ENCODE measurements around the gene NDUFA7.
"Not testable (repeated sequence)": the region's sequence is repeated elsewhere in the genome, so short reads cannot be mapped to it uniquely, and the experiment has no call there.

Gene NDUFA7

GRCh38 chr19:8355631-8356402 is 34.6 kb upstream of the NDUFA7 start:
- Histone ChIP-seq H3F3A (ENCODE audit: low read depth) (no peaks in the 10 kb centered on the region), H3K9me3 (ENCODE audit: insufficient read depth, low read depth, low read length) (no peaks in the 10 kb centered on the region), H4K20me1 (ENCODE audit: insufficient read depth, low read length, poor library complexity, severe bottlenecking) (no peaks in the 10 kb centered on the region), H3K4me2 (ENCODE audit: low read depth, low read length, poor library complexity, severe bottlenecking) (no peak overlapping the region), H3K79me2 (ENCODE audit: insufficient read depth, low read length) (no peaks in the 10 kb centered on the region), H3K4me1 (ENCODE audit: insufficient read depth, low read length, poor library complexity, severe bottlenecking) (peaks cover 9% of the 10 kb centered on the region), H3K4me3 (ENCODE audit: low read length, poor library complexity, severe bottlenecking) (no peak overlapping the region), H2AFZ (ENCODE audit: low read length) (no peak overlapping the region), H3K9me2 (replicated peaks; ENCODE audit: low read depth, low read length) (no peaks in the 10 kb centered on the region), H3K27me3 (ENCODE audit: insufficient read depth, low read length, poor library complexity, severe bottlenecking) (no peaks in the 10 kb centered on the region), H3K36me3 (ENCODE audit: insufficient read depth, low read length) (no peaks in the 10 kb centered on the region), H3K9ac (ENCODE audit: low read depth, low read length, poor library complexity, severe bottlenecking) (no peak overlapping the region)
- no peak for TF ChIP-seq EZH2phosphoT487 (IDR thresholded peaks at IDR 0.05; ENCODE audit: borderline replicate concordance)

GRCh38 chr19:8352845-8353244 is 31.7 kb upstream of the NDUFA7 start:
- not testable (repeated sequence) for H3K4me3 ChIP-seq (ENCODE audit: low read length, poor library complexity, severe bottlenecking); H3K4me2 ChIP-seq (ENCODE audit: low read depth, low read length, poor library complexity, severe bottlenecking)

GRCh38 chr19:8352134-8352827 is 31.1 kb upstream of the NDUFA7 start:
- H3K27me3 ChIP-seq (ENCODE audit: insufficient read depth, low read length, poor library complexity, severe bottlenecking), result no peaks in the 10 kb centered on the region
- H3K4me2 ChIP-seq (ENCODE audit: low read depth, low read length, poor library complexity, severe bottlenecking), result no peak overlapping the region
- H3K4me3 ChIP-seq (ENCODE audit: low read length, poor library complexity, severe bottlenecking), result no peak overlapping the region
- no peak for TF ChIP-seq EZH2phosphoT487 (IDR thresholded peaks at IDR 0.05; ENCODE audit: borderline replicate concordance)
- TF ChIP-seq CTCF (conservative IDR thresholded peaks at IDR 0.05; ENCODE audit: low read length), result no peak
- peaks cover 9% of the 10 kb centered on the region for H3K4me1 ChIP-seq (ENCODE audit: insufficient read depth, low read length, poor library complexity, severe bottlenecking)
- no peaks in the 10 kb centered on the region for H3K9me2 ChIP-seq (replicated peaks; ENCODE audit: low read depth, low read length)
- H2AFZ ChIP-seq (ENCODE audit: low read length), result no peak overlapping the region
- H3F3A ChIP-seq (ENCODE audit: low read depth), result no peaks in the 10 kb centered on the region
- H4K20me1 ChIP-seq (ENCODE audit: insufficient read depth, low read length, poor library complexity, severe bottlenecking), result no peaks in the 10 kb centered on the region
- no peaks in the 10 kb centered on the region for H3K79me2 ChIP-seq (ENCODE audit: insufficient read depth, low read length)
- H3K9me3 ChIP-seq (ENCODE audit: insufficient read depth, low read depth, low read length), result no peaks in the 10 kb centered on the region
- no peak overlapping the region for H3K9ac ChIP-seq (ENCODE audit: low read depth, low read length, poor library complexity, severe bottlenecking)
- no peaks in the 10 kb centered on the region for H3K36me3 ChIP-seq (ENCODE audit: insufficient read depth, low read length)

More at GRCh38 chr19:8352845-8353244, 31.7 kb upstream of the NDUFA7 start:
- not testable (repeated sequence) for H3K9me2 ChIP-seq (replicated peaks; ENCODE audit: low read depth, low read length); H3F3A ChIP-seq (ENCODE audit: low read depth); H4K20me1 ChIP-seq (ENCODE audit: insufficient read depth, low read length, poor library complexity, severe bottlenecking); H3K79me2 ChIP-seq (ENCODE audit: insufficient read depth, low read length); H3K36me3 ChIP-seq (ENCODE audit: insufficient read depth, low read length); H3K9ac ChIP-seq (ENCODE audit: low read depth, low read length, poor library complexity, severe bottlenecking); H2AFZ ChIP-seq (ENCODE audit: low read length); H3K4me1 ChIP-seq (ENCODE audit: insufficient read depth, low read length, poor library complexity, severe bottlenecking); H3K9me3 ChIP-seq (ENCODE audit: insufficient read depth, low read depth, low read length); H3K27me3 ChIP-seq (ENCODE audit: insufficient read depth, low read length, poor library complexity, severe bottlenecking)

- H4K20me1 ChIP-seq (ENCODE audit: insufficient read depth, low read length, poor library complexity, severe bottlenecking); H3K4me2 ChIP-seq (ENCODE audit: low read depth, low read length, poor library complexity, severe bottlenecking); H3K9ac ChIP-seq (ENCODE audit: low read depth, low read length, poor library complexity, severe bottlenecking); H3K27me3 ChIP-seq (ENCODE audit: insufficient read depth, low read length, poor library complexity, severe bottlenecking); H3K79me2 ChIP-seq (ENCODE audit: insufficient read depth, low read length); H3K4me3 ChIP-seq (ENCODE audit: low read length, poor library complexity, severe bottlenecking); H2AFZ ChIP-seq (ENCODE audit: low read length); H3K9me2 ChIP-seq (replicated peaks; ENCODE audit: low read depth, low read length); H3K4me1 ChIP-seq (ENCODE audit: insufficient read depth, low read length, poor library complexity, severe bottlenecking); H3F3A ChIP-seq (ENCODE audit: low read depth); H3K36me3 ChIP-seq (ENCODE audit: insufficient read depth, low read length); H3K9me3 ChIP-seq (ENCODE audit: insufficient read depth, low read depth, low read length): not testable (repeated sequence)
Observed at GRCh38 chr19:8349629-8350372, 28.6 kb upstream of the NDUFA7 start.

Measured in Loucy (cell line).